Amniotic stem cell (primary cell): Measurements from ENCODE around the gene GORASP2.
"Not testable (repeated sequence)": the region's sequence is repeated elsewhere in the genome, so short reads cannot be mapped to it uniquely, and the experiment has no call there.

Source experiments
- DNase-seq: peaks from one replicate; lab custom pipeline; 2025; lab: John Stamatoyannopoulos, UW

GORASP2 gene

GRCh38 chr2:170928824-170929685 is at the start of gene GORASP2:
TSS of gene GORASP2 (plus strand) at chr2:170929253. CDS start at chr2:170929341, 88 bp downstream.
- DNase-seq = peak; percentile 100

GRCh38 chr2:170881840-170882239 is 47.2 kb upstream of the GORASP2 start:
- DNase-seq = no peak

GRCh38 chr2:170882758-170883157 is 46.3 kb upstream of the GORASP2 start:
- DNase-seq = no peak

GRCh38 chr2:170883683-170884082 is 45.4 kb upstream of the GORASP2 start:
- DNase-seq = no peak

- no peak for DNase-seq
Measured at GRCh38 chr2:170885130-170885791, 43.8 kb upstream of the GORASP2 start.

- DNase-seq = no peak
Measured at GRCh38 chr2:170886386-170886785, 42.7 kb upstream of the GORASP2 start.

- no peak for DNase-seq
Measured at GRCh38 chr2:170887496-170887895, 41.6 kb upstream of the GORASP2 start.

GRCh38 chr2:170887896-170888295 is 41.2 kb upstream of the GORASP2 start:
- no peak for DNase-seq

GRCh38 chr2:170891893-170892292 is 37.2 kb upstream of the GORASP2 start:
- no peak for DNase-seq

- DNase-seq = no peak
Measured at GRCh38 chr2:170892391-170892951, 36.6 kb upstream of the GORASP2 start.

GRCh38 chr2:170895023-170895757 is 33.9 kb upstream of the GORASP2 start:
- DNase-seq = no peak

GRCh38 chr2:170896622-170897021 is 32.4 kb upstream of the GORASP2 start:
- DNase-seq = no peak

GRCh38 chr2:170897108-170897507 is 31.9 kb upstream of the GORASP2 start:
- DNase-seq = no peak

- DNase-seq = no peak
Measured at GRCh38 chr2:170905864-170906263, 23.2 kb upstream of the GORASP2 start.

GRCh38 chr2:170911314-170911889 is 17.7 kb upstream of the GORASP2 start:
- DNase-seq = no peak

GRCh38 chr2:170914994-170915666 is 13.9 kb upstream of the GORASP2 start:
- DNase-seq = not testable (repeated sequence)

GRCh38 chr2:170917219-170917913 is 11.7 kb upstream of the GORASP2 start:
- no peak for DNase-seq

GRCh38 chr2:170917957-170918356 is 11.1 kb upstream of the GORASP2 start:
- no peak for DNase-seq

GRCh38 chr2:170921873-170922272 is 7.2 kb upstream of the GORASP2 start:
- not testable (repeated sequence) for DNase-seq

- DNase-seq = no peak
Measured at GRCh38 chr2:170922634-170923494, 6.2 kb upstream of the GORASP2 start.
